GF-D8 (cell line): ENCODE measurements around the gene CDHR1.
"Not testable (repeated sequence)": the region's sequence is repeated elsewhere in the genome, so short reads cannot be mapped to it uniquely, and the experiment has no call there.

ENCODE experiments used
- DNase-seq: peaks from one replicate; lab custom pipeline; 2025; lab: John Stamatoyannopoulos, UW

The CDHR1 gene

GRCh38 chr10:84175436-84175835 is 18.9 kb upstream of the CDHR1 start:
- no peak for DNase-seq

- no peak for DNase-seq
Measured at GRCh38 chr10:84176351-84176750, 18.0 kb upstream of the CDHR1 start.

GRCh38 chr10:84176836-84177474 is 17.4 kb upstream of the CDHR1 start:
- no peak for DNase-seq

GRCh38 chr10:84177541-84178141 is 16.7 kb upstream of the CDHR1 start:
- no peak for DNase-seq

- DNase-seq, result no peak
Measured at GRCh38 chr10:84178160-84178609, 16.2 kb upstream of the CDHR1 start.

- DNase-seq, result no peak
Measured at GRCh38 chr10:84179059-84179710, 15.2 kb upstream of the CDHR1 start.

GRCh38 chr10:84180386-84180785 is 14.0 kb upstream of the CDHR1 start:
- DNase-seq, result not testable (repeated sequence)

- no peak for DNase-seq
Measured at GRCh38 chr10:84181631-84182030, 12.7 kb upstream of the CDHR1 start.

GRCh38 chr10:84184517-84184916 is 9.8 kb upstream of the CDHR1 start:
- DNase-seq, result no peak

GRCh38 chr10:84185526-84186175 is 8.7 kb upstream of the CDHR1 start:
- no peak for DNase-seq

GRCh38 chr10:84188815-84189214 is 5.5 kb upstream of the CDHR1 start:
- no peak for DNase-seq

GRCh38 chr10:84190621-84191020 is 3.7 kb upstream of the CDHR1 start:
- DNase-seq, result no peak

- no peak for DNase-seq
Measured at GRCh38 chr10:84191106-84191505, 3.2 kb upstream of the CDHR1 start.

- no peak for DNase-seq
Measured at GRCh38 chr10:84193327-84193726, 1.0 kb upstream of the CDHR1 start.

GRCh38 chr10:84193846-84194423 is 402 bp upstream of the CDHR1 start:
- no peak for DNase-seq

GRCh38 chr10:84195044-84195830 is 900 bp downstream of the CDHR1 start:
- DNase-seq, result no peak

GRCh38 chr10:84196083-84196482 is 1.7 kb downstream of the CDHR1 start:
- DNase-seq, result no peak

GRCh38 chr10:84196941-84197340 is 2.6 kb downstream of the CDHR1 start:
- DNase-seq, result no peak

GRCh38 chr10:84197643-84198042 is 3.3 kb downstream of the CDHR1 start:
- no peak for DNase-seq

- no peak for DNase-seq
Measured at GRCh38 chr10:84198206-84198915, 4.0 kb downstream of the CDHR1 start.
